HepG2 (cell line): ENCODE data around the gene SPTSSB. TPM values are rescaled to one million over a fixed set of nuclear protein-coding genes. Genes with fewer than 3 reads are reported as not detected.
A peak's percentile ranks its signal among the peaks of the same experiment; 100 is the strongest.

Source experiments
- BCL6 ChIP-seq: IDR thresholded peaks from 2 replicates; pipeline ENCODE4 v1.6.1; 2016; ENCODE audit warnings: missing genetic modification reagents, missing compliant biosample characterization
- CC2D1A ChIP-seq: sonication (generic); formaldehyde crosslinking; IDR thresholded peaks from 2 replicates; pipeline ENCODE4 v1.8.1; 2023; ENCODE audit warnings: mild to moderate bottlenecking, missing genetic modification reagents
- DNMT3B ChIP-seq: conservative IDR thresholded peaks from 2 replicates; pipeline ENCODE4 v1.6.1; 2016; ENCODE audit warnings: missing biosample characterization, control low read depth
- EP300 ChIP-seq, 3 experiments: sonication (generic) in 1 of 3; formaldehyde crosslinking in 1 of 3; IDR thresholded peaks; 2 replicates each; pipeline versions ENCODE4 v1.5.1 to v1.6.1; 2011 to 2020; ENCODE audit warnings: low read depth in 2 of 3, low read length in 2 of 3, borderline replicate concordance in 1 of 3, improper control_type of control experiment in 1 of 3, mild to moderate bottlenecking in 1 of 3, missing genetic modification reagents in 1 of 3, moderate library complexity in 1 of 3
- FOXO1 ChIP-seq: sonication (generic); formaldehyde crosslinking; IDR thresholded peaks from 2 replicates; pipeline ENCODE4 v1.4.0; 2020; ENCODE audit warnings: missing genetic modification reagents
- NPAS2 ChIP-seq: sonication (generic); formaldehyde crosslinking; IDR thresholded peaks from 2 replicates; pipeline ENCODE4 v1.8.0; 2022; ENCODE audit warnings: mild to moderate bottlenecking, missing genetic modification reagents, borderline replicate concordance
- NR3C1 ChIP-seq: sonication (generic); formaldehyde crosslinking; IDR thresholded peaks from 2 replicates; pipeline ENCODE4 v1.4.0; 2020; ENCODE audit warnings: missing genetic modification reagents
- PATZ1 ChIP-seq: sonication (generic); formaldehyde crosslinking; IDR thresholded peaks from 2 replicates; pipeline ENCODE4 v1.4.0; 2020; ENCODE audit warnings: missing genetic modification reagents
- PAXIP1 ChIP-seq: sonication (generic); formaldehyde crosslinking; conservative IDR thresholded peaks from 2 replicates; pipeline ENCODE4 v1.4.0; 2020; ENCODE audit warnings: mild to moderate bottlenecking, missing genetic modification reagents, moderate library complexity
- POLR2AphosphoS5 ChIP-seq: IDR thresholded peaks from 2 replicates; pipeline ENCODE4 v1.6.1; 2012; ENCODE audit warnings: low read depth, low read length
- RXRB ChIP-seq: IDR thresholded peaks from 2 replicates; pipeline ENCODE4 v1.6.1; 2016; ENCODE audit warnings: borderline replicate concordance, missing genetic modification reagents, missing compliant biosample characterization
- TCF12 ChIP-seq, 2 experiments: fragments of 450-650 bp in 1 of 2; sonication (generic) in 1 of 2; formaldehyde crosslinking in 1 of 2; IDR thresholded peaks; 2 replicates each; pipeline versions ENCODE4 v1.6.1 to v1.8.0; 2017 to 2022; ENCODE audit warnings: antibody characterized with exemption in 1 of 2, mild to moderate bottlenecking in 1 of 2, missing genetic modification reagents in 1 of 2, moderate library complexity in 1 of 2
- ZNF12 ChIP-seq: sonication (generic); formaldehyde crosslinking; IDR thresholded peaks from 2 replicates; pipeline ENCODE4 v1.5.0; 2020; ENCODE audit warnings: missing genetic modification reagents
- ZNF670 ChIP-seq: sonication (generic); formaldehyde crosslinking; IDR thresholded peaks from 2 replicates; pipeline ENCODE4 v1.8.0; 2022; ENCODE audit warnings: mild to moderate bottlenecking, missing genetic modification reagents, borderline replicate concordance
- ZNF777 ChIP-seq: sonication (generic); formaldehyde crosslinking; IDR thresholded peaks from 2 replicates; pipeline ENCODE4 v1.4.0; 2020; ENCODE audit warnings: missing genetic modification reagents
- ZNF792 ChIP-seq: IDR thresholded peaks from 2 replicates; pipeline ENCODE4 v1.6.1; 2016
- ZXDC ChIP-seq: sonication (generic); formaldehyde crosslinking; IDR thresholded peaks from 2 replicates; pipeline ENCODE4 v1.5.0; 2020; ENCODE audit warnings: mild to moderate bottlenecking, missing genetic modification reagents
- polyA plus RNA-seq, 8 experiments: library from polyadenylated mRNA; depleted of rRNA in 3 of 8; stranded (reverse) in 7 of 8; unstranded in 1 of 8; fragments of >200 nt; fragmentation: Illumina TruSeq in 4 of 8; extraction: Trizol in 4 of 8; gene quantifications; 2 replicates each; pipeline versions ENCODE4 v1.2.1 to v1.2.3, GENCODE V29; 2011 to 2016; ENCODE audit warnings: low read depth in 4 of 8, missing spikeins in 1 of 8, mixed read lengths in 1 of 8; ENCODE audit not compliant: insufficient read depth in 1 of 8
- total RNA-seq, 5 experiments: library from RNA; depleted of rRNA; stranded (reverse); fragments of >200 nt; fragmentation: Illumina TruSeq; extraction: Trizol; gene quantifications; 2 replicates each; pipeline ENCODE4 v1.2.3, GENCODE V29; 2016; ENCODE audit warnings: low read depth in 1 of 5

SPTSSB gene
- total and polyA plus RNA-seq, 2 of the 13 experiments (the other 11 are each of a cell fraction or from before 2014, with no cell fraction given) = 0.51 to 2.4 TPM

- TF ChIP-seq ZNF792 (CRISPR knock-in tag) (no peak), BCL6 (CRISPR knock-in tag) (peak; percentile 85), ZNF12 (CRISPR knock-in tag) (peak; percentile 43; the same call in 1 of the 2 replicates), RXRB (peak; percentile 62), TCF12 (IDR thresholded peaks at IDR 0.05) (no peak), TCF12 (CRISPR knock-in tag; IDR thresholded peaks at IDR 0.05) (no peak), PAXIP1 (CRISPR knock-in tag) (peak; percentile 56), FOXO1 (peak; percentile 30; the same call in 1 of the 2 replicates), ZNF670 (no peak), ZNF777 (CRISPR knock-in tag) (no peak), CC2D1A (no peak), NR3C1 (CRISPR knock-in tag) (no peak), POLR2AphosphoS5 (no peak), EP300 (IDR thresholded peaks at IDR 0.05; ENCODE audit: low read depth in 2 of 2, low read length in 2 of 2) (peak in 1 of 2 experiments; percentile 90; a peak in 3 of 4 replicates), EP300 (CRISPR knock-in tag; IDR thresholded peaks at IDR 0.05; ENCODE audit: borderline replicate concordance) (peak; percentile 59; the same call in 1 of the 2 replicates), DNMT3B (CRISPR knock-in tag) (no peak), PATZ1 (no peak), NPAS2 (CRISPR knock-in tag) (no peak), ZXDC (CRISPR knock-in tag) (no peak)
Measured at GRCh38 chr3:161322781-161323568, 48.3 kb downstream of the SPTSSB start (continued).
